B cell (primary cell): ENCODE data around the gene PACSIN2. TPM values are rescaled to one million over a fixed set of nuclear protein-coding genes. Genes with fewer than 3 reads are reported as not detected.

Source experiments
- ATAC-seq: fragments of 200-7000 bp; cut with Tn5 transposase; one replicate; pipeline ENCODE4 v1.10.0; 2021; ENCODE audit warnings: low read depth, mild to moderate bottlenecking, moderate number of reproducible peaks, moderate library complexity
- CTCF ChIA-PET: fragments of 350-600 bp; sonication (Branson Sonifier 250); formaldehyde crosslinking; loops from one replicate; lab custom pipeline; 2021; ENCODE audit warnings: antibody characterized with exemption, inconsistent platforms; lab: Charles Lee
- POLR2A ChIA-PET: fragments of 350-600 bp; sonication (Branson Sonifier 250); formaldehyde crosslinking; loops from one replicate; lab custom pipeline; 2021; ENCODE audit warnings: antibody characterized with exemption; lab: Charles Lee
- DNase-seq: peaks from one replicate; pipeline ENCODE4 v3.0.0; 2013
- H2AFZ ChIP-seq: 2 replicates; pipeline ENCODE4 v1.6.1; 2012; ENCODE audit warnings: mild to moderate bottlenecking, low read depth, low read length; ENCODE audit not compliant: insufficient read depth, poor library complexity, severe bottlenecking
- H3K27ac ChIP-seq, 2 donors: 1 replicate in 1 of 2; 2 replicates in 1 of 2; pipeline ENCODE4 v1.5.1; 2012 to 2013; ENCODE audit warnings: low read length in 2 of 2, mild to moderate bottlenecking in 2 of 2, moderate library complexity in 1 of 2
- H3K27me3 ChIP-seq, 4 experiments: fragments of 200-600 bp in 1 of 4; sonication (generic) in 1 of 4; replicated peaks in 1 of 4; 1 replicate in 2 of 4; 2 replicates in 2 of 4; pipeline versions ENCODE4 v1.6.1 to v1.7.0; 2013 to 2016; ENCODE audit warnings: low read length in 3 of 4, mild to moderate bottlenecking in 2 of 4, mixed read lengths in 1 of 4, moderate library complexity in 1 of 4; ENCODE audit not compliant: insufficient read depth in 4 of 4, control insufficient read depth in 3 of 4; ENCODE audit errors: control extremely low read depth in 1 of 4
- H3K36me3 ChIP-seq, 2 experiments: replicated peaks in 1 of 2; 1 replicate in 1 of 2; 2 replicates in 1 of 2; pipeline versions ENCODE4 v1.6.1 to v1.7.1; 2013; ENCODE audit warnings: low read length in 1 of 2; ENCODE audit not compliant: insufficient read depth in 2 of 2, control insufficient read depth in 1 of 2; ENCODE audit errors: control extremely low read depth in 1 of 2, extremely low read depth in 1 of 2
- H3K4me1 ChIP-seq, 2 donors: fragments of 200-600 bp in 1 of 2; sonication (generic) in 1 of 2; 1 replicate in 1 of 2; 2 replicates in 1 of 2; pipeline versions ENCODE4 v1.5.1 to v1.6.1; 2013 to 2017; ENCODE audit warnings: low read length in 2 of 2; ENCODE audit not compliant: control insufficient read depth in 2 of 2, insufficient read depth in 2 of 2
- H3K4me2 ChIP-seq: replicated peaks from 2 replicates; pipeline ENCODE3; 2012; ENCODE audit warnings: mild to moderate bottlenecking, low read depth, low read length; ENCODE audit not compliant: poor library complexity, severe bottlenecking
- H3K4me3 ChIP-seq, 5 experiments: fragments of 200-600 bp in 1 of 5; sonication (generic) in 1 of 5; 1 replicate in 3 of 5; 2 replicates in 2 of 5; pipeline versions ENCODE4 v1.5.1 to v1.7.0; 2011 to 2016; ENCODE audit warnings: low read length in 4 of 5, mild to moderate bottlenecking in 4 of 5, low read depth in 2 of 5, control low read depth in 1 of 5, moderate library complexity in 1 of 5; ENCODE audit not compliant: insufficient read depth in 1 of 5; ENCODE audit errors: control extremely low read depth in 1 of 5, extremely low read depth in 1 of 5
- H3K79me2 ChIP-seq: fragments of 200-600 bp; sonication (generic); one replicate; pipeline ENCODE4 v1.6.0; 2016; ENCODE audit warnings: low read length; ENCODE audit not compliant: control insufficient read depth, insufficient read depth
- H3K9ac ChIP-seq: fragments of 200-600 bp; sonication (generic); 2 replicates; pipeline ENCODE4 v1.6.1; 2017; ENCODE audit warnings: mild to moderate bottlenecking, low read length, moderate library complexity
- H3K9me3 ChIP-seq, 3 donors: one replicate each; pipeline versions ENCODE4 v1.6.1 to v1.7.1; 2013; ENCODE audit warnings: low read length in 2 of 3; ENCODE audit not compliant: control insufficient read depth in 2 of 3, insufficient read depth in 1 of 3; ENCODE audit errors: control extremely low read depth in 1 of 3
- H4K20me1 ChIP-seq: 2 replicates; pipeline ENCODE4 v1.6.0; 2012; ENCODE audit warnings: mild to moderate bottlenecking, low read length; ENCODE audit not compliant: insufficient read depth, control insufficient read depth, poor library complexity, severe bottlenecking
- H3K27ac Mint-ChIP-seq: one replicate; pipeline ENCODE4 v1.8.0; 2021; ENCODE audit warnings: mixed read lengths
- H3K27me3 Mint-ChIP-seq: one replicate; pipeline ENCODE4 v1.8.0; 2021; ENCODE audit warnings: mixed read lengths
- H3K4me1 Mint-ChIP-seq: one replicate; pipeline ENCODE4 v1.8.0; 2021; ENCODE audit warnings: mixed read lengths
- H3K4me3 Mint-ChIP-seq: one replicate; pipeline ENCODE4 v1.8.0; 2021; ENCODE audit warnings: mixed read lengths
- H3K9me3 Mint-ChIP-seq: one replicate; pipeline ENCODE4 v1.8.0; 2022; ENCODE audit warnings: mixed read lengths; ENCODE audit not compliant: insufficient read depth
- EZH2 ChIP-seq: IDR thresholded peaks from 2 replicates; pipeline ENCODE4 v1.6.1; 2012; ENCODE audit warnings: borderline replicate concordance, low read depth, mild to moderate bottlenecking, moderate library complexity, low read length; ENCODE audit not compliant: insufficient read depth, poor library complexity, severe bottlenecking
- WGBS: methylation state at CpG from one replicate; pipeline ENCODE4 v1.1.5; 2013; ENCODE audit warnings: missing lambda C conversion rate; ENCODE audit not compliant: insufficient coverage; 5-methylcytosine and 5-hydroxymethylcytosine counted together
- intact Hi-C: fragments of 100-400 bp; cut with micrococcal nuclease; formaldehyde crosslinking; loops from one replicate; pipeline ENCODE4 v1.10.0; 2022
- polyA plus RNA-seq: library from polyadenylated mRNA; depleted of rRNA; stranded (reverse); fragments of >200 nt; gene quantifications from 2 replicates; pipeline ENCODE4 v1.2.3, GENCODE V29; 2012
- total RNA-seq, 2 donors: library from RNA; stranded (reverse); fragments of 120-200 nt in 1 of 2; gene quantifications; 1 replicate in 1 of 2; 2 replicates in 1 of 2; pipeline versions ENCODE4 v1.2.3 to v1.2.4, GENCODE V29; 2013 to 2022
- TF ChIP-seq, protein P1 (sequence below): fragments of 200-600 bp; IDR thresholded peaks from one replicate; pipeline ENCODE4 v1.8.0; 2022; ENCODE audit warnings: antibody characterized with exemption, mild to moderate bottlenecking

The PACSIN2 gene
- total and polyA plus RNA-seq, 2 donors (not counting 1 experiment from before 2014, with no cell fraction given), result 26.9 to 59.3 TPM

DNA sequence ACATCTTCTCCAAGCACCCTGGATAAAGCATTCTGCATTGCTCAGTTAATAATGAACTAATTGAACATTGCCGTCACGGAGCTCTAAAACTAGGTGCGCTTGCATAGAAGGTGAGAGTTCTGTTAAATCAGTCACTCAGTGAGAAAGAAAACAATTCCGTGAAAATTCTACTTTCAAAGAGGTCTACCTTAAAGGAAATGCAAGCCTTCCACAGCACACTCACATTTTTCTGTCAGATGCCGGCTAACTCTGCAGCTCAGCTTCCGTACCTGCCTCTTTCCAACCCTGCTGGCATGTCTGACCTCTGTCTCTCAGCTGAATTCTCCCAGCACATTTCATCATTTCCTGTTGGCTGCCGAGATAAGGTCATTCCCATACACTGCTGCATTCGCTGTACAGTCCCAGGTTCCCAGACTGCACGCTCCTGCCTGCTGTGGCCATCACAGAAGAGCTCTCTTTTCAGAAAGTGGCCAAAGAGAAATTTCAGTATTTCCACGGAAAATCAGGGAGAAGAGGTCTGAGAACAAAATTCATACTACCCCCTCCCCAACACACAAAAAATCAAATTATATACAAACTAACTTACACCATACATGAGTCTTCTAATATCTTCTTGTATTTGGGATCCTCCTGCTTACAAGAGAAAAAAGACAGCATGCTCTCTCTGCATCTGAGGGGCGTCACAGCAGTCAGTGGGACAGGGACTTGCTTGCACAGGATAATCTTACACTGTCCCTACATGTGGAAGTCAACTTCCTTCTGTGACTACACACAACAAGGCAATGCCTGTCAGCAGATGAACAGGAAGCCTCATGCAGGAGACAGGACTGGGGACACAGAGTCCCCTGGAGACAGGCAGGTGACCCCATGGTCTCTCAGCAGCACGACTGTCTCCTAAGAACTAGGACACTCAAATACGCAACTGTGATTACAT, 55.1 kb downstream of the PACSIN2 start:
- H3K27ac ChIP-seq, result no peak overlapping the region
- Mint-ChIP-seq H3K4me3 (no peak overlapping the region), H3K27me3 (no peaks in the 10 kb centered on the region), H3K27ac (no peak overlapping the region), H3K9me3 (no peaks in the 10 kb centered on the region), H3K4me1 (peaks cover 50% of the 10 kb centered on the region)
- 51% methylated on average over 8 of the region's 13 CpGs for WGBS
- H3K27me3 ChIP-seq, result no peaks in the 10 kb centered on the region
- ChIA-PET CTCF (interaction anchor here (0.6 to 1.4 kb wide), 2 partner anchors 64 to 400 kb away, joined by 3 read pairs; no protein-coding TSS in a partner anchor), POLR2A (interaction anchor here (0.5 kb wide), 1 partner anchor 25 kb away, joined by 3 read pairs; no protein-coding TSS in a partner anchor)
- H3K9me3 ChIP-seq, result no peaks in the 10 kb centered on the region
- no peak overlapping the region for H3K4me3 ChIP-seq
- H3K36me3 ChIP-seq, result peaks cover 0 to 5% of the 10 kb centered on the region in 2 experiments
- H3K79me2 ChIP-seq, result peaks cover 97% of the 10 kb centered on the region
- peaks cover 13 to 30% of the 10 kb centered on the region in 2 donors for H3K4me1 ChIP-seq
- intact Hi-C loops, result loop anchor here (10.0 kb wide), 1 partner anchor 45 kb away; no protein-coding TSS in a partner anchor
- ATAC-seq (no peak), DNase-seq (no peak)
- H3K9ac ChIP-seq, result no peak overlapping the region
- H3K4me2 ChIP-seq, result no peak overlapping the region
- peaks cover 25% of the 10 kb centered on the region for H4K20me1 ChIP-seq
- TF ChIP-seq, protein P1, sequence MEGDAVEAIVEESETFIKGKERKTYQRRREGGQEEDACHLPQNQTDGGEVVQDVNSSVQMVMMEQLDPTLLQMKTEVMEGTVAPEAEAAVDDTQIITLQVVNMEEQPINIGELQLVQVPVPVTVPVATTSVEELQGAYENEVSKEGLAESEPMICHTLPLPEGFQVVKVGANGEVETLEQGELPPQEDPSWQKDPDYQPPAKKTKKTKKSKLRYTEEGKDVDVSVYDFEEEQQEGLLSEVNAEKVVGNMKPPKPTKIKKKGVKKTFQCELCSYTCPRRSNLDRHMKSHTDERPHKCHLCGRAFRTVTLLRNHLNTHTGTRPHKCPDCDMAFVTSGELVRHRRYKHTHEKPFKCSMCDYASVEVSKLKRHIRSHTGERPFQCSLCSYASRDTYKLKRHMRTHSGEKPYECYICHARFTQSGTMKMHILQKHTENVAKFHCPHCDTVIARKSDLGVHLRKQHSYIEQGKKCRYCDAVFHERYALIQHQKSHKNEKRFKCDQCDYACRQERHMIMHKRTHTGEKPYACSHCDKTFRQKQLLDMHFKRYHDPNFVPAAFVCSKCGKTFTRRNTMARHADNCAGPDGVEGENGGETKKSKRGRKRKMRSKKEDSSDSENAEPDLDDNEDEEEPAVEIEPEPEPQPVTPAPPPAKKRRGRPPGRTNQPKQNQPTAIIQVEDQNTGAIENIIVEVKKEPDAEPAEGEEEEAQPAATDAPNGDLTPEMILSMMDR, result no peak
- TF ChIP-seq EZH2, result no peak
- no peak overlapping the region for H2AFZ ChIP-seq

GRCh38 chr22:42958937-42959336, 56.0 kb downstream of the PACSIN2 start:
- Mint-ChIP-seq H3K27me3 (no peaks in the 10 kb centered on the region), H3K4me1 (peaks cover 44% of the 10 kb centered on the region), H3K27ac (no peak overlapping the region), H3K4me3 (no peak overlapping the region), H3K9me3 (no peaks in the 10 kb centered on the region)
- Histone ChIP-seq H3K9me3 (no peaks in the 10 kb centered on the region), H3K79me2 (peaks cover 100% of the 10 kb centered on the region), H3K4me3 (no peak overlapping the region), H3K27me3 (no peaks in the 10 kb centered on the region), H3K9ac (no peak overlapping the region), H3K4me1 (peaks cover 13 to 30% of the 10 kb centered on the region in 2 donors), H4K20me1 (peaks cover 29% of the 10 kb centered on the region), H3K4me2 (no peak overlapping the region), H2AFZ (no peak overlapping the region), H3K36me3 (peaks cover 0 to 5% of the 10 kb centered on the region in 2 experiments), H3K27ac (no peak overlapping the region)
- ChIA-PET POLR2A (interaction anchor here (0.5 kb wide), 1 partner anchor 26 kb away, joined by 3 read pairs; no protein-coding TSS in a partner anchor), CTCF (interaction anchor here (1.4 kb wide), 1 partner anchor 63 kb away, joined by 3 read pairs; no protein-coding TSS in a partner anchor)
- ATAC-seq (no peak), DNase-seq (no peak)
- WGBS, result 100% methylated on average over 1 of the region's 6 CpGs
- intact Hi-C loops, result no loop called here
- TF ChIP-seq EZH2, result no peak
- TF ChIP-seq, protein P1, result no peak
